CD4-positive, alpha-beta T cell treated with Interleukin-21 for 1 hour (primary cell): Measurements from ENCODE around the gene C19orf44.
"Not testable (repeated sequence)": the region's sequence is repeated elsewhere in the genome, so short reads cannot be mapped to it uniquely, and the experiment has no call there.

ENCODE experiments used
- DNase-seq: peaks from one replicate; pipeline ENCODE4 v3.0.0-alpha.2; 2020

The C19orf44 gene

GRCh38 chr19:16470541-16470910 is 25.7 kb upstream of the C19orf44 start:
- DNase-seq, result no peak

- DNase-seq, result no peak
These were observed 25.0 kb upstream of the C19orf44 start for GRCh38 chr19:16470911-16471811.

- not testable (repeated sequence) for DNase-seq
These were observed 23.7 kb upstream of the C19orf44 start for GRCh38 chr19:16472559-16472899.

DNA sequence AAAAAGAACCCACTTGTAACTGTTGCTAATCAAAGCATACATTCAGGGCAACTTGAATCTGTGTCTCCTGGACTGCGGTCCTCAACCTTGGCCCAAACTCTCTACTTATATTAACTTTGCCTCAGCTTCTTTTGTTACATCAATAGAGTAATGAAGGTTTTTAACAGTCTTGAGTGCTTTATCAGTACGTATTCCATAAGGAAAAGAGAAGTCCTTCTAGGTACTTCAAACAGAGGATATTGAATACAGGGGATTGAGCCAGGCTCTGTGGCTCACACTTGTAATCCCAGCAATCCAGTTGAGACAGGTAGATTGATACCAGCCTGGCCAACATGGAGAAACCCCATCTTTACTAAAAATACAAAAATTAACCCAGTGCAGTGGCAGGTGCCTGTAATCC is 23.2 kb upstream of the C19orf44 start:
- DNase-seq, result no peak

DNA sequence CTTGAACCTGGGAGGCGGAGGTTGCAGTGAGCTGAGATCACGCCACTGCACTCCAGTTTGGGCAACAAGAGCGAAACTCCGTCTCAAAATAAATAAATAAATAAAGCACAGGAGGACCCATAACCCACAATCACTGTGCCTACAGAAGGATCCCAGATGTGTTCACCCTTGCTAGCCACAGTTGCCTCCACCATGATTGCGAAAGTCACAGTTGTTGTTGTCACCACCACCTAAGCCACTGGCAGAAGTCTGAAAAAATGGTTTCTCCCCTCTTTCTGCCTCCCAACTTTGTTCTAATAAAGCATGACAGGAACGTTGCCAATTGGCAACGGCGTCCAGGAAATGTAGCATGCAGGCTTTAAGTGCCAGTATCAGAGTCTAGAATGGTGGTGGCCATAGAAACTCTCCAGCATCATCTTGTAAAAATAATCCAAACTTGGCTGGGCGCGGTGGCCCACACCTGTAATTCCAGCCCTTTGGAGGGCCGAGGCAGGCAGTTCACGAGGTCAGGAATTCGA is 22.3 kb upstream of the C19orf44 start:
- DNase-seq, result no peak

GRCh38 chr19:16476401-16476800 is 19.8 kb upstream of the C19orf44 start:
- no peak for DNase-seq

GRCh38 chr19:16477311-16477710 is 18.9 kb upstream of the C19orf44 start:
- DNase-seq, result no peak

- no peak for DNase-seq
These were observed 13.4 kb upstream of the C19orf44 start for GRCh38 chr19:16482745-16483144.

DNA sequence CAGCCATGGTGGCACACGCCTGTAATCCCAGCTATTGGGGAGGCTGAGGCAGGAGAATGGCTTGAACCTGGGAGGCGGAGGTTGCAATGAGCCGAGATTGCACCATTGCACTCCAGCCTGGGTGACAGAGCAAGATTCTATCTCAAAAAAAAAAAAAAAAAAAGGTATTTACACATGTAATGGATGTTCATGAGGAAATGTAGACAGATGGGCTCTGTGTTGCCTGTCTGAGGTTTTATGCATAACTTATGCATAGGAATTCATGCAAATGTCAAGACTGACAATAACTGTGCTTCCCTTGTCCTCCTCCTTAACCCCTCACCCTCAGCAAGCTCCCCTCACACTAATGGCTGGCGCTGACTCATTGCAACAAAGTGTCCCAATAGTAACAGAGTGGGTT is 9.7 kb upstream of the C19orf44 start:
- DNase-seq, result not testable (repeated sequence)

GRCh38 chr19:16496613-16496983 is 404 bp downstream of the C19orf44 start:
- DNase-seq, result no peak

DNA sequence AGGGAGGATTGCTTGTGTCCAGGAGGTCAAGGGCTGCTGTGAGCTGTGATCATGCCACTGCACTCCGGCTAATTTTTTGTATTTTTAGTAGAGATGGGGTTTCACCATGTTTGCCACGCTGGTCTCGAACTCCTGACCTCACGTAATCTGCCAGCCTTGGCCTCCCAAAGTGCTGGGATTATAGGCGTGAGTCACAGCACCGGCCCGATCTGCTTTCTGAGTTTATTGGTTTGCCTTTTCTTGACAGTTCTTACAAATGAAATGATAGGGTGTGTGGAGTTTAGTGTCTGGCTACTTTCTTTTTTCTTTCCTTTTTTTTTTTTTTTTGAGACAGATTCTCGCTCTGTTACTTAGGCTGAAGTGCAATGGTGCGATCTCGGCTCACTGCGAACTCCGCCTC is 848 bp downstream of the C19orf44 start:
- no peak for DNase-seq

- no peak for DNase-seq
These were observed 1.6 kb downstream of the C19orf44 start for GRCh38 chr19:16497837-16498236.

DNA sequence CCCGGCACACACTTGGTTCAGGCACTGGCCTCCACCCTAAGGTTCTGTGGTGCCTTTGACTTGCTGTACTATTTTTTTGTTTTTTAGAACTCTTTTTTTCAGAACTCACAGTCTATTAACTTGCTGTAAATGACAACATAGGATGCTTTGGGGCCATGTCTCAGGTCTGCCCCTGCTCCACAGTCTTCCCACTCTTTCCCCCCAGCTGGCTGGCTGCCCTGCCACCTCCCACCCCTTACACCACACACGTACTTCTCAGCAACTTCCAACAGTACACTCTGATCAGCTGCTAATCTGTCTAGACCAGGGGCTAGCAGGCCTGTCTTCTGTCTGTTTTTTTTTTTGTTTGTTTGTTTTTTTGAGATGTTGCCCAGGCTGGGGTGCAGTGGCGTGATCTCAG is 8.1 kb downstream of the C19orf44 start:
- DNase-seq, result no peak

- not testable (repeated sequence) for DNase-seq
These were observed 10.0 kb downstream of the C19orf44 start for GRCh38 chr19:16506161-16506560.

DNA sequence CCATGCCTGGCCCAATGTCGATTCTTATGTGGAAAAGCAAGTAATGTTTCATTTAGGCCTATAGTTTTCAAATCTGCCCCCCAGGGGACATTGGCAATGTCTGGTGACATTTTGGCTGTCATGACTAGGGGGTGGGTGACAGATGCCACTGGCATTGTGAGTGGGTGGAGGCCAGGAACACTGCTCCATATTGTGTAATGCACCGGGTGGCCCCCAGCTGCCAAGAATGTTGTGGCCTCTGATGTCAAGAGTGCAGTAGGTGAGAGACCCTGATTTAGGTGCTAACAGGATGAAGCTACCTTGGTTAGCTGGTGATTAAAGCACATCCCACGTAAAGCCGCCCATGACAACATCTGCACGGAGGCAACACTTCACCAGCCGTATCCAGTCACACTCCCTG is 10.8 kb downstream of the C19orf44 start:
- DNase-seq, result no peak

DNA sequence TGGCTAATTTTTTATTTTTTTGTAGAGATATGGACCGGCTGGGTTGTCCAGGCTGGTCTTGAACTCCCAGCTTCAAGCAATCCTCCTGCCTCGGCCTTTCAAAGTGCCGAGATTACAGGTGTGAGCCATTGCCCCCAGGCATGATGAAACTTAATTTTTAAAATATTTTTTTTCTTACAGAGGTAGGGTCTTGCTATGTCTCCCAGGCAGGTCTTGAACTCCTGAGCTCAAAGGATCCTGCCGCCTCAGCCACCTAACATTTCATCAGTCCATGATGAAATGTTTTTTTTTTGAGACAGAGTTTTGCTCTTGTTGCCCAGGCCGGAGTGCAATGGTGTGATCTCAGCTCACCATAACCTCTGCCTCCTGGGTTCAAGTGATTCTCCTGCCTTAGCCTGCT is 12.4 kb downstream of the C19orf44 start:
- DNase-seq, result no peak

DNA sequence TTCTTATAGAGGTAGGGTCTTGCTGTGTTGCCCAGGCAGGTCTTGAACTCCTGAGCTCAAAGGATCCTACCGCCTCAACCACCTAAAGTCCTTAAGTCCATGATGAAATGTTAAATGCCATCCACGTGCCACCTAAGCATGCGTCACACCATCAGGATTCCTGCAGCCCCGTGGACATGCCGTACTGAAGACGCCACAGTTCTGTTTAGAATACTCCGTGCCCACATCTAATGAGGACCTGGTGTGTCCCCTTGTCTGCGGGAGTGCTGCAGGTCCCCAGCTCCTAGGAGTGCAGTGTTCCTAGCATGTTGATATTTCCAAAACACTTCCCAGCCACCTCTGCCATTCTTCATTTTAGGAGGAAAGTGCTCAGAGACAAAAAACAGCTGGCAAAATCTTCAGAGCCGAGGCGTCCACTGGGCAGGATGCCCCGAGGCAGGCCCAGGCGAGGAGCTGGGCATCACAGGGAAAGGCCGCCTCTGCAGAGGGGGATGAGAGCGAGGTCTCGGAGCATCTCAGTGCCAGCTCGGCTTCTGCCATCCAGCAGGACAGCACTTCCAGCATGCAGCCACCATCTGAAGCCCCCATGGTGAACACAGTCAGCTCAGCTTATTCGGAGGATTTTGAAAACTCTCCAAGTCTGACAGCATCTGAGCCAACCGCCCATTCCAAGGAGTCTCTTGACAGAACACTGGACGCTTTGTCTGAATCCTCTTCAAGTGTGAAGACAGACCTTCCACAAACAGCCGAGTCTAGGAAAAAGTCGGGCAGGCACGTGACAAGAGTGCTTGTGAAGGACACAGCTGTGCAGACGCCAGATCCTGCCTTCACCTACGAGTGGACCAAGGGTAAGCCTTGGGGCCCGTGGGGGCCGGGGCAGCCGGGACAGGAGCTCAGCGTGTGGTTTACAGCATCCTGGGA is 13.2 kb downstream of the C19orf44 start:
- no peak for DNase-seq

DNA sequence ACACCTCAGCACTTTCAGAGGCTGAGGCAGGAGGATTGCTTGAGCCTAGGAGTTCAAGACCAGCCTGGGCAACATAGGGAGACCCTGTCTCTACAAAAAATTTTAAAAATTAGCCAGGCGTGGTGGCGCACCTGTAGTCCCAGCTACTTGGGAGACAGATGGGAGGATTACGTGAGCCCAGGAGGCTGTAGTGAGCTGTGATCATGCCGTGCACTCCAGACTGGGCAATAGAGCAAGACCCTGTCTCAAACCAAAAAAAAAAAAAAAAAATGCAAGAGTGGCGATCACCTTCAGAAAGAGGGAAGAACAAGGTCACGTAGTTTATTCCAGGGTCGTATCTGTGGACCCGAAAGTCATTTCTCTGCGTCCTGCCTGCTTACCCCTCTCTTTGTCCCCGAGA is 16.4 kb downstream of the C19orf44 start:
- DNase-seq, result not testable (repeated sequence)

- no peak for DNase-seq
These were observed 18.3 kb downstream of the C19orf44 start for GRCh38 chr19:16514383-16515019.

- DNase-seq, result no peak
These were observed 20.2 kb downstream of the C19orf44 start for GRCh38 chr19:16516381-16516780.

GRCh38 chr19:16516923-16517610 is 20.9 kb downstream of the C19orf44 start:
- DNase-seq, result no peak

DNA sequence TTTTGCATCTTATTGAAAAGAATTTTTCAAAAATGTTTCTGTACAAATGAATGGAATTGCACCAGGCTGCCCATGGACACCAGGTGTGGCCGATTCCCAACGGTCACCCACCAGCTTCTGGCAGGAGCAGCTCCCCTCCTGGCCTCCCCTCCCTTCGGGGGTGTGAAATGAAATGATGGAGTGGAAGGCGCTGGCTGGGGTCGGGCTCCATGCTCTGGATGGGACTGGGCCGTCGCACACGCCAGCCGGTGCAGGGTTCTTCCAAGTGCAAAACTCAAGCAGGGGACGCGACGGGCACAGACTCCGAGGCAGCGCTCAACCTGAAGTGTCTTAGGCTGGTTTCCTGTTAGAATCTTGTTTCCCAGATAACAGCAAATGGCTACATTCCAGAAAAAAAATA is 21.9 kb downstream of the C19orf44 start:
- no peak for DNase-seq
